ENCODE results near the gene LUC7L3. TPM values are rescaled to one million over a fixed set of nuclear protein-coding genes. Genes with fewer than 3 reads are reported as not detected.

The LUC7L3 gene
- total and polyA plus RNA-seq, 2 of the 13 experiments (the other 11 are each of a cell fraction or from before 2014, with no cell fraction given): 108 to 120 TPM

GRCh38 chr17:50686494-50687199 is 32.8 kb upstream of the LUC7L3 start (continued):
- no peak for TF ChIP-seq MLXIP (CRISPR knock-in tag; IDR thresholded peaks at IDR 0.05; ENCODE audit: borderline replicate concordance)
- TF ChIP-seq FLYWCH1 (CRISPR knock-in tag; IDR thresholded peaks at IDR 0.05): no peak
- 0 out of 2 replicates have a peak, but pooled peaks have one; percentile 10 for TF ChIP-seq ZBTB1 (CRISPR knock-in tag; IDR thresholded peaks at IDR 0.05; ENCODE audit: borderline replicate concordance)
- TF ChIP-seq ZNF564 (CRISPR knock-in tag; IDR thresholded peaks at IDR 0.05): no peak
- TF ChIP-seq XBP1 (CRISPR knock-in tag; IDR thresholded peaks at IDR 0.05): 0 out of 2 replicates have a peak, but pooled peaks have one; percentile 29
- no peak; the same call in 1 of the 2 replicates for TF ChIP-seq ZNF713 (CRISPR knock-in tag; IDR thresholded peaks at IDR 0.05)
- no peak for TF ChIP-seq ATAD3A (CRISPR knock-in tag; IDR thresholded peaks at IDR 0.05)
- peak; percentile 97 for TF ChIP-seq MED13 (CRISPR knock-in tag; IDR thresholded peaks at IDR 0.05)
- TF ChIP-seq ZBTB20 (CRISPR knock-in tag; IDR thresholded peaks at IDR 0.05; ENCODE audit: borderline replicate concordance, low read depth): no peak; the same call in 1 of the 2 replicates
- TF ChIP-seq ZNF576 (CRISPR knock-in tag; IDR thresholded peaks at IDR 0.05): no peak
- no peak; the same call in 1 of the 2 replicates for TF ChIP-seq ATM (IDR thresholded peaks at IDR 0.05; ENCODE audit: borderline replicate concordance)
- no peak for TF ChIP-seq ZHX2 (IDR thresholded peaks at IDR 0.05; ENCODE audit: low read depth)
- peak; percentile 72 for TF ChIP-seq ZHX2 (CRISPR knock-in tag; IDR thresholded peaks at IDR 0.05; ENCODE audit: borderline replicate concordance)
- no peak; the same call in 1 of the 2 replicates for TF ChIP-seq SMAD1 (CRISPR knock-in tag; IDR thresholded peaks at IDR 0.05; ENCODE audit: borderline replicate concordance, low read depth)
- TF ChIP-seq GATA4 (IDR thresholded peaks at IDR 0.05; ENCODE audit: borderline replicate concordance, low read depth): no peak
- TF ChIP-seq IRF1 (CRISPR knock-in tag; IDR thresholded peaks at IDR 0.05; ENCODE audit: low read depth): no peak
- TF ChIP-seq RFX1 (IDR thresholded peaks at IDR 0.05): no peak
- TF ChIP-seq ZFP41 (CRISPR knock-in tag; IDR thresholded peaks at IDR 0.05; ENCODE audit: borderline replicate concordance): no peak
- peak; percentile 88; the same call in 1 of the 2 replicates for TF ChIP-seq ZNF737 (CRISPR knock-in tag; IDR thresholded peaks at IDR 0.05; ENCODE audit: borderline replicate concordance)
- TF ChIP-seq ZFY (CRISPR knock-in tag; IDR thresholded peaks at IDR 0.05): no peak
- TF ChIP-seq MEIS2 (CRISPR knock-in tag; IDR thresholded peaks at IDR 0.05): 0 out of 2 replicates have a peak, but pooled peaks have one; percentile 62
